HUES64 (cell line): Measurements from ENCODE around the gene FAM229A.
"Not testable (repeated sequence)": the region's sequence is repeated elsewhere in the genome, so short reads cannot be mapped to it uniquely, and the experiment has no call there.

Experiments used
- H3K27ac ChIP-seq: 2 replicates; pipeline ENCODE4 v1.7.0; 2013; ENCODE audit warnings: low read depth, low read length, inconsistent platforms
- H3K27me3 ChIP-seq: 2 replicates; pipeline ENCODE4 v1.6.1; 2013; ENCODE audit warnings: mild to moderate bottlenecking, low read length; ENCODE audit not compliant: insufficient read depth
- H3K36me3 ChIP-seq: 2 replicates; pipeline ENCODE4 v1.6.1; 2013; ENCODE audit warnings: mild to moderate bottlenecking, low read length; ENCODE audit not compliant: insufficient read depth
- H3K4me1 ChIP-seq: 2 replicates; pipeline ENCODE4 v1.6.1; 2013; ENCODE audit warnings: mild to moderate bottlenecking, low read length, moderate library complexity; ENCODE audit not compliant: insufficient read depth
- H3K4me3 ChIP-seq: 2 replicates; pipeline ENCODE4 v1.5.1; 2013; ENCODE audit warnings: mild to moderate bottlenecking, low read length, moderate library complexity
- H3K9ac ChIP-seq: 2 replicates; pipeline ENCODE4 v1.6.1; 2013; ENCODE audit warnings: mild to moderate bottlenecking, low read depth, low read length
- H3K9me3 ChIP-seq: 2 replicates; pipeline ENCODE4 v1.6.1; 2013; ENCODE audit warnings: low read depth, low read length; ENCODE audit not compliant: insufficient read depth
- WGBS: fragments of 150-250, 120-280 bp; methylation state at CpG from one replicate; pipeline ENCODE4 v1.1.7; 2013; ENCODE audit warnings: missing lambda C conversion rate; 5-methylcytosine and 5-hydroxymethylcytosine counted together

FAM229A gene

DNA sequence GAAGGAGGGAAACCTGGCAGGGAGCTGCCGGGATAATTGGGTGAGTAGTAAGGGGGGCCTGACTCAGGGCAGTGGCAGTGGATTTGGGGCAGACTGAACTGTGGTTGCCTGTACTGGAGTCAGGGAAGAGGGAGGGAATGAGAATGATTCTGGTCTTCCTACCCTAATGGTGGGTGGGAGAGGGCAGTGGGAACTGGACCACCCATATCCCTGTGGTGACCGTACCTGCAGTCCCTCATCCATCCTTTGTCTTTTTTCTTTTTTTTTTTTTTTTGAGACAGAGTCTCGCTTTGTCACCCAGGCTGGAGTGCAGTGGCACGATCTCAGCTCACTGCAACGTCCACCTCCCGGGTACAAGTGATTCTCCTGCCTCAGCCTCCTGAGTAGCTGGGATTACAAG lies 6.5 kb downstream of the FAM229A start:
- not testable (repeated sequence) for H3K27me3 ChIP-seq, H3K27ac ChIP-seq, H3K4me3 ChIP-seq, H3K4me1 ChIP-seq, H3K36me3 ChIP-seq, H3K9ac ChIP-seq, H3K9me3 ChIP-seq
- WGBS = 91% methylated on average over 6 of the region's 6 CpGs

DNA sequence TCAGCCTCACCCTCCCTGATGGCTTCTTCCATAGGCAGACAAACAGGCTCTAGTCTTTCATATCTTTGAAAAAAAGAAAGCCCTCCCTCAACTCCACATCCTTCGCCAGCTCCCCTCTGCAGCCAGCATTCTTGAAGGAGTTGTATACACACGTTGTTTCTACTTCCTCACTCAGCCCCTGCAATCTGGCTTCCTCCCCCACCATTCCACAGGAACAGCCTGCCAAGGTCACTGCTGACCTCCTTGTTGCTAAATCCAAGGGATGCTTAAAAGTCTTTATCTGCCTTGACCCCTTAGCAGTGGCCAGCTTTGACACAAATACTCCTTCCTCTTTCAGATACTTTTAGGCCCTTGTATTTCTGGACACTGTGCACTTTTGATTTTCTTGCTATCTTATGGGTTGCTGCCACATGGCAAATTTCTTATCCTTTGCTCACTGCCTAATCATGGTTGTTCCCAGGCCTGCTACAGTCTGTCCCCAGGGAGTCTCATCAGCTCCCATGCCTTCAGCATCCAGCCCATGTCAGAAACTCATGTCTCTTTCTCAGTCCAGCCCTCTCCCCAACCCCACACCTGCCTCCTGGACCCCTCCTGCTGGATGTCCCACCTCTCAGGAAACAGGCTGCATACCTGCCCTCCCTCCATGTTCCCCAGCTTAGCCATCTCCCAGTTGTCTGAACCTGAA lies 8.3 kb downstream of the FAM229A start:
- Histone ChIP-seq H3K27ac (no peak overlapping the region), H3K9me3 (peaks cover 6% of the 10 kb centered on the region), H3K4me3 (no peak overlapping the region), H3K9ac (no peak overlapping the region), H3K36me3 (no peaks in the 10 kb centered on the region), H3K27me3 (peaks cover 11% of the 10 kb centered on the region), H3K4me1 (no peaks in the 10 kb centered on the region; the same call in 1 of the 2 replicates)
- WGBS = 48% methylated on average over 2 of the region's 2 CpGs

DNA sequence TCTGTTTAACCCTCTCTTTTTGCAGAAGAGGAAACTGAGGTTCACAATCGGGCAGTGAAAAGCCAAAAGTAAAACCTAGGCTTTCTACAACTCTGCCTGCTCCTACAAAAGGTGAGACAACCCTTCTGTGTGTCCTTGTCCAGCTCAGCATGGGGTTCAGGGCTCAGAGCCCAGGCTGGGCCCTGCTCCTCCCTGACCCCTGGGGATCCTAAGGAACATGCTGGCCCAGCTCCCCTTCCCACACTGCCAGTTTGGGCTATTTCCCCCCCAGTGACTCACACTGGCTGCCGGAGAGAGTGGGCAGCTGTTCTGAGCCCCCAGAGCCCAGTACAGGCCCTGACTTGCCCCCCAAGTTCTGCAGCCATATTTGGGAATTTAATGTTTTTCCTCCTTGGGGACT lies 8.9 kb downstream of the FAM229A start:
- H3K9me3 ChIP-seq = peaks cover 6% of the 10 kb centered on the region
- H3K27ac ChIP-seq = no peak overlapping the region
- H3K9ac ChIP-seq = no peak overlapping the region
- no peak overlapping the region for H3K4me3 ChIP-seq
- H3K36me3 ChIP-seq = no peaks in the 10 kb centered on the region
- H3K27me3 ChIP-seq = peaks cover 11% of the 10 kb centered on the region
- WGBS = 80% methylated on average over 2 of the region's 2 CpGs
- no peaks in the 10 kb centered on the region; the same call in 1 of the 2 replicates for H3K4me1 ChIP-seq

DNA sequence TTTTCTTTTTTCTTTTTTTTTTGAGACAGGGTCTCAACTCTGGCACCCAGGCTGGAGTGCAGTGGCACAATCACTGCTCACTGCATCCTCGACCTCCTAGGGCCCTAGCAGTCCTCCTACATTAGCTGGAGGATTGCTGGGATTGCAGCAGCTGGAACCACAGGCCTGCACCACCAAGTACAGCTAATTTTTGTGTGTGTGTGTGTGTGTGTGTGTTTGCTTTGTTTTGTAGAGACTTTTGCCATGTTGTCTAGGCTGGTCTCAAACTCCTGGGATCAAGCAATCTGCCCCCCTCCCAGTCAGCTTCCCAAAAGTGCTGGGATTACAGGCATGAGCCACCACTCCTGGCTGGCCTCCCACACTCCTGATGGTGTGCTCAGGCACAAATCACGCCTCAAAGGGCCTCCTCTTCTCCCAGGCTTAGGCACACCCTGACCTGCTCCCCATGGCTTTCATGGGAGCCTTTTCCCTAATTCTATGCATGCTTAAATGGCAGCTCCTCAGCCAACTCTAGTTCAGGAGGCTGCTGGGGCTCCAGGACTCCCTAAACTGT lies 9.4 kb downstream of the FAM229A start:
- H3K4me3 ChIP-seq = no peak overlapping the region
- 89% methylated on average over 2 of the region's 2 CpGs for WGBS
- H3K27ac ChIP-seq = no peak overlapping the region
- peaks cover 11% of the 10 kb centered on the region for H3K27me3 ChIP-seq
- no peaks in the 10 kb centered on the region; the same call in 1 of the 2 replicates for H3K4me1 ChIP-seq
- H3K9me3 ChIP-seq = peaks cover 6% of the 10 kb centered on the region
- H3K9ac ChIP-seq = no peak overlapping the region
- H3K36me3 ChIP-seq = no peaks in the 10 kb centered on the region

DNA sequence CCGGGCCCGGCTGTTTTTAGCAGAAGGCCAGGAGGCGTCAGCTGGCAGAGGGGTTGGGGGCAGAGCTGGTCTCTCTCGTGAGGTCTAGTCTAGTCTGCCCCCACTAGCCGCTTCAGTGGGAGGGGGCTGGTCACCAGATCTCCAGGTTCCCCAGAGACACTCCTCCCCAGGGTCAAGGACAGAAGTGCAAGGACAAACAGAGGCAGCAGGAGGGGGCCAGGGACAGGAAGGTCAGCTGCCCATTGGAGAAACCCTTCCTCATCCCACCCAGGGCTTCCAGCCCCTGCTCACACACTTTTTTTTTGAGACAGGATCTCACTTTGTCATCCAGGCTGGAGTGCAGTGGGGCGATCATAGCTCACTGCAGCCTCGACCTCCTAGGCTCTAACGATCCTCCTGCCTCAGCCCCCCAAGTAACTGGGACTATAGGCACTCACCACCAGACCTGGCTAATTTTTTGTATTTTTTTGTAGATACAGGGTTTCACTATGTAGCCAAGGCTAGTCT lies 10.0 kb downstream of the FAM229A start:
- H3K9me3 ChIP-seq = peaks cover 6% of the 10 kb centered on the region
- H3K4me3 ChIP-seq = peak overlapping the region; percentile 90
- peaks cover 11% of the 10 kb centered on the region for H3K27me3 ChIP-seq
- WGBS = 62% methylated on average over 8 of the region's 8 CpGs
- H3K36me3 ChIP-seq = no peaks in the 10 kb centered on the region
- peak overlapping the region; percentile 86; the same call in 1 of the 2 replicates for H3K9ac ChIP-seq
- 0 out of 2 replicates have a peak overlapping the region, but pooled peaks have one; percentile 77 for H3K27ac ChIP-seq
- H3K4me1 ChIP-seq = no peaks in the 10 kb centered on the region; the same call in 1 of the 2 replicates

DNA sequence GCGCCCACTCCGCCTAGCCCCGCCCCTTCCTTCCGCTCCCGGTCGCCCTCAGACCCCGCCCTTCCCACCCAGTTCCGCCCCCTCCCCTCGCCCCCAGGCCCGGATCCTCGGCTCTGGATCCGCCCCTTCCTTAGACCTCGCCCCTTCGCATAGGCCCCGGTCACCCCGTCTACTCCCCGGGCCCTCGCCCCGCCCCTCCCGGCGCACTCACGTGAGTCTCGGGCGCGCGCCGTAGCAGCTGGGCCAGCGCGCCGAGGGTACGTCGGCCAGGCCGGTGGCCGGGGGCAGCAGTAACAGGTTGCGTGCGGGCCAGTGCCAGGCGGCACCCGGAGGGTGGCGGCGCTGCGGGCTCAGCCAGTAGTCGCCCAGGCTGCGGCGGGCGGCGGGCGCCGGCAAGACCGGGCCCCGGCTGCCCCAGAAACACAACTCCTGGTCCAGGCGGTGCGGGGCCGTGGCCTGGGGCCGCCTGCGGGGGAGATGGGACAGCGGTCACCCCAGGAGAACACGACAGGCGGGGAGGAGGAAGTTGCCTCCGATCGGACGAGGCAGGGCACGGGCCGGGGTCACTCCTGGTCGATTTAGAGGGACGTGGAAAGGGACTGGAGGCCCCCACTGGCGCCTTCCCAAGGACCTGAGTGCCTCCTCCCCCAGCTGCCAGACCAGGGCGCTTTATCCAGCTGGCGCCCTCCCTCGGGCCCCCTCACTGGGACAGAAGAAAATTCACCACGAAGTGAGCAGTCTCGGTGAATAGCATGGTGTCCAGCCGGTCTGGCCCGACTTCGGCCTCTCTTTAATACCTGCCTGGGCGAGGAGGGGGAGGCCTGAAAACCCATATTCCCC lies 10.7 kb downstream of the FAM229A start:
- Histone ChIP-seq H3K27me3 (peaks cover 11% of the 10 kb centered on the region), H3K27ac (peak overlapping the region; percentile 84), H3K9ac (peak overlapping the region; percentile 86), H3K9me3 (peaks cover 6% of the 10 kb centered on the region), H3K4me1 (no peaks in the 10 kb centered on the region; the same call in 1 of the 2 replicates), H3K4me3 (peak overlapping the region; percentile 90), H3K36me3 (no peaks in the 10 kb centered on the region)
- WGBS = 4% methylated on average over 72 of the region's 75 CpGs

DNA sequence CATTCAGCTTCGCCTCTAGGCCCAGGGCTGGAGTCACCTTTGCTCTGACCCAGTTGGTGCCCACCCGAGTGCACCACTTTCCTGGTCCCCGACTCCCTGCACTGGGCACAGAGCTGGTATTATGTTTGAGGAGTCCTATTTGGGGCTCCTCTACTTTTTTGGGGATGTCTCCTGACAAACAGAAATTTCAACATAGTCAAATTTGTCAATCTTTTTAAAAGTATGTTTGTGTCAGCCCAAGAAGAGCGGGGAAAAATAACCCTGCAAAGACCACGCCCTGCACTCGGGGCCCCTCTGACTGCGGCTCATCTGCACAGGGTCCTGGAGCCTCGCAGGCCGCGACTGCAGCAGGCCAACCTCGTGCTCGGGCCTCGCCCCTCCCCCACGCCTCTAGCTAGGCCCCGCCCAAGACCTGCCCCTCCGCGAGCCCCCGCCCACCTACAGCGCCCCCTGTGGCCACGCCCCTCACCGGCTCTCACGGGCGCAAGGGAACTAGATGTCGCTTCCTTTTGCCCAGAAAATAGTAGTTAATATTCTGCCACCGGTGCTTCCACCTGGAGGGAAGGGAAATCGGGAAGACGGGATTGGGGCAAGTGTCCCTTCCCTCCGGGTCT lies 11.4 kb downstream of the FAM229A start:
- Histone ChIP-seq H3K27me3 (peaks cover 11% of the 10 kb centered on the region), H3K4me3 (peak overlapping the region; percentile 90), H3K36me3 (no peaks in the 10 kb centered on the region), H3K9ac (peak overlapping the region; percentile 74), H3K9me3 (peaks cover 6% of the 10 kb centered on the region), H3K4me1 (no peaks in the 10 kb centered on the region; the same call in 1 of the 2 replicates), H3K27ac (peak overlapping the region; percentile 84)
- WGBS = 20% methylated on average over 28 of the region's 28 CpGs

DNA sequence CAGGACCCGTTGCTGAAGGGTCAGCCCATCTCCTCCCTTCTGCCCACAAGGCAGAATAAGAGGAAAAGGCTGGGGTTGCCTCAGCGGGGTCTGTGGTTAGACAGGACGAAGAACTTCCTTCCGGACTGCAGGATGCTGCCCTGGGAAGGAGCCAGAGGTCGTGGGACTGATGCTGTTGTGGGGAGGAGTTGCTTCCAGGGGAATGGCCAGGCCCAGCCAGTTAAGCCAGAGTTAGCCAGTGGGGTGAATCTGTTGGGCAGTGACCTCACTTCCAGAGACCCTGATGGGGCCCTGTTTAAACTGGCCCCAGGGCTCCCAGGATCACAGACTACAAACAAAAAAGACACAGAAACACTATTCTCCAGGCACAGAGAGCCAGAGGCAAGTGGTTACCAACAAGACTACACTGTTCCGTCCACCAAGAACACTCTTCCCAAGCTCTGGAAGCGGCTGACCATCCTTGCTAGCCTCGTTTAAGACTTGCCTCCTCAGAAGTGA lies 13.0 kb downstream of the FAM229A start:
- peaks cover 11% of the 10 kb centered on the region for H3K27me3 ChIP-seq
- no peaks in the 10 kb centered on the region for H3K36me3 ChIP-seq
- H3K4me1 ChIP-seq = no peaks in the 10 kb centered on the region; the same call in 1 of the 2 replicates
- H3K27ac ChIP-seq = no peak overlapping the region
- H3K9me3 ChIP-seq = peaks cover 6% of the 10 kb centered on the region
- WGBS = 85% methylated on average over 8 of the region's 8 CpGs
- no peak overlapping the region for H3K4me3 ChIP-seq
- no peak overlapping the region for H3K9ac ChIP-seq

DNA sequence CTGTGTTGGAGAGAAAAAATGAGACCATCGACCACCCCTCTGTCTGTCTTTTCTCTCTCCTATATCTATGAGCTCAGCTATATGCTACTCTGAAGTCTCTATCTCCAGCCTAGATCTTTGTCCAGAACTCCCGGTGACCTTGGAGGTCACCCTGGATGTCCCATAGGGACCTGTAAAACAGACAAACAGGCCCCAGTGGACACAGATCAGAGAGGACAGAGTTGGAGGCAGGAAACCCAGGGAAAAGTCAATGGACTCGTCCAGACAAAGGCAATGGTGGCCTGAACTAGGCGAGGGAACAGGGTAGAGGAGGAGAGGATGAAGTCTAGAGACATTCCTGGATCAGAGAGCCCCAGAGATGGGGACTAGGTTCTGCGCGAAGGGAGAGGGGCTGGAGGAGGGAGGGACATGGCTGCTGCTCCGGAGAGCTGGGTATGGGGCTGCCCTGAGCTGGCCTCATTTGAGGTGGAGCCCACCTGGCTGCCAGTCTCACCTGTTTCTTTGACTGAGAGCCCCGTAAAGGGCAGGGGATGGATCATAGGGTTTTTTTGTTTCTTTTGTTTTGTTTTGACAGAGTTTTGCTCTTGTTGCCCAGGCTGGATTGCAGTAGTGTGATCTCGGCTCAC lies 15.6 kb downstream of the FAM229A start:
- 86% methylated on average over 9 of the region's 9 CpGs for WGBS
- Histone ChIP-seq H3K9me3 (peaks cover 6% of the 10 kb centered on the region), H3K4me1 (no peaks in the 10 kb centered on the region; the same call in 1 of the 2 replicates), H3K9ac (no peak overlapping the region), H3K27ac (no peak overlapping the region), H3K27me3 (peaks cover 11% of the 10 kb centered on the region), H3K36me3 (no peaks in the 10 kb centered on the region), H3K4me3 (no peak overlapping the region)

DNA sequence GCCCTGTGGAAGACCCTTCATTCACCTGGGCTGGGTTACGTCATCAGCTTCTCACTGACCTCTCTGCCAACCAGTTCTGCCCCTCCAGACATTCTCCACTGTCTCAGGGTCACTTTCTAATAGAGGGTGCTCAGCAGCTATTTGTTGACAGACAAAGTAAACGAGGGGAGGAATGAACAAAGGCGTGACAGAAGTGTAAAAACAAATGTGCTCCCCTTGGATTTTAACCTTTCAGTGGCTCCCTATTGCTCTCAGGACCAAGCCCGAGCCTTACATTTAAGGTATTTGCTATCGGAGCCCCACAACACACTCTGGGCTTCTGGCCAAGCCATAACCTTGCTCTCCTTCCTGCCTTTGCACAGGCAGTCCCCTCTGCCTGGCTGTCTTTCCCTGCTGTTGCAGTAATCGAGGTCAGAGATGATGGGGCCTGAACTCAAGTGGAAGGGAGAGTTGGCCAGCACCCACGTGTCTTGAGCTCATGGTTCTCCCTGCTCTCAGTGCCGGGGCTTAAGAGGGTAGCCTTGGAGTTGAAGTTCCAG lies 16.9 kb downstream of the FAM229A start:
- peaks cover 5% of the 10 kb centered on the region for H3K27me3 ChIP-seq
- 86% methylated on average over 8 of the region's 8 CpGs for WGBS
- H3K9me3 ChIP-seq = peaks cover under 1% of the 10 kb centered on the region; the same call in 1 of the 2 replicates
- H3K4me1 ChIP-seq = no peaks in the 10 kb centered on the region; the same call in 1 of the 2 replicates
- H3K36me3 ChIP-seq = no peaks in the 10 kb centered on the region
- no peak overlapping the region for H3K9ac ChIP-seq
- no peak overlapping the region for H3K27ac ChIP-seq
- H3K4me3 ChIP-seq = no peak overlapping the region
